GM23338 (cell line): Measurements from ENCODE around the gene LILRA1. TPM values are rescaled to one million over a fixed set of nuclear protein-coding genes. Genes with fewer than 3 reads are reported as not detected.

Source experiments
- ATAC-seq: fragments of 200-7000 bp; cut with Tn5 transposase; 3 replicates; pipeline ENCODE4 v1.9.1; 2020
- DNase-seq: peaks from one replicate; pipeline ENCODE4 v3.0.0-alpha.2; 2015; ENCODE audit warnings: low spot score
- H2AFZ ChIP-seq: fragments of 200-600 bp; sonication (generic); 2 replicates; pipeline ENCODE4 v1.8.0; 2016; ENCODE audit warnings: antibody characterized with exemption, mild to moderate bottlenecking, moderate library complexity
- H3F3A ChIP-seq: fragments of 200-600 bp; sonication (generic); replicated peaks from 2 replicates; pipeline ENCODE4 v1.8.0; 2017; ENCODE audit warnings: antibody characterized with exemption, mixed run types, low read depth
- H3K27ac ChIP-seq: fragments of 200-600 bp; sonication (generic); 2 replicates; pipeline ENCODE4 v1.6.1; 2016; ENCODE audit warnings: low read depth
- H3K27me3 ChIP-seq: fragments of 200-600 bp; sonication (generic); 2 replicates; pipeline ENCODE4 v1.8.0; 2016; ENCODE audit warnings: mild to moderate bottlenecking, mixed run types, moderate library complexity; ENCODE audit not compliant: insufficient read depth
- H3K36me3 ChIP-seq: fragments of 200-600 bp; sonication (generic); 2 replicates; pipeline ENCODE4 v1.8.0; 2016; ENCODE audit warnings: mild to moderate bottlenecking; ENCODE audit not compliant: insufficient read depth
- H3K4me1 ChIP-seq: fragments of 200-600 bp; sonication (generic); 2 replicates; pipeline ENCODE4 v1.8.0; 2016; ENCODE audit warnings: mild to moderate bottlenecking, moderate library complexity; ENCODE audit not compliant: insufficient read depth
- H3K4me2 ChIP-seq: fragments of 200-600 bp; sonication (generic); 2 replicates; pipeline ENCODE4 v1.7.1; 2017; ENCODE audit warnings: mixed run types
- H3K4me3 ChIP-seq: fragments of 200-600 bp; sonication (generic); 2 replicates; pipeline ENCODE4 v1.6.1; 2016; ENCODE audit warnings: mixed run types
- H3K79me2 ChIP-seq: fragments of 200-600 bp; sonication (generic); replicated peaks from 2 replicates; pipeline ENCODE4 v1.8.0; 2017; ENCODE audit warnings: mild to moderate bottlenecking; ENCODE audit not compliant: insufficient read depth
- H3K9me2 ChIP-seq: fragments of 200-600 bp; sonication (generic); 2 replicates; pipeline ENCODE4 v1.8.0; 2017; ENCODE audit not compliant: insufficient read depth
- H4K20me1 ChIP-seq: fragments of 200-600 bp; sonication (generic); replicated peaks from 2 replicates; pipeline ENCODE4 v1.8.0; 2017; ENCODE audit warnings: mild to moderate bottlenecking; ENCODE audit not compliant: insufficient read depth
- H3K27ac Mint-ChIP-seq: 2 replicates; pipeline ENCODE4 v1.8.0; 2020; ENCODE audit warnings: inconsistent platforms, mild to moderate bottlenecking, moderate library complexity, mixed read lengths
- H3K27me3 Mint-ChIP-seq: 3 replicates; pipeline ENCODE4 v1.8.0; 2022; ENCODE audit warnings: low read depth, mild to moderate bottlenecking, moderate library complexity, mixed read lengths, inconsistent platforms; ENCODE audit not compliant: insufficient read depth, poor library complexity
- H3K36me3 Mint-ChIP-seq: 3 replicates; pipeline ENCODE4 v1.8.0; 2021; ENCODE audit warnings: low read depth, mild to moderate bottlenecking, inconsistent platforms, moderate library complexity, mixed read lengths
- H3K4me1 Mint-ChIP-seq: 3 replicates; pipeline ENCODE4 v1.8.0; 2020; ENCODE audit warnings: mild to moderate bottlenecking, inconsistent platforms, mixed read lengths
- H3K4me3 Mint-ChIP-seq: 3 replicates; pipeline ENCODE4 v1.8.0; 2021; ENCODE audit warnings: moderate library complexity, mild to moderate bottlenecking, inconsistent platforms, mixed read lengths
- H3K9me3 Mint-ChIP-seq: 3 replicates; pipeline ENCODE4 v1.8.0; 2020; ENCODE audit warnings: moderate library complexity, mild to moderate bottlenecking, inconsistent platforms, mixed read lengths
- CREB1 ChIP-seq: fragments of 250-450 bp; sonication (Bioruptor Pico); IDR thresholded peaks from 2 replicates; pipeline ENCODE4 v1.5.0; 2020; ENCODE audit warnings: low read depth, mild to moderate bottlenecking, moderate library complexity
- CTCF ChIP-seq, 2 experiments: fragments of 200-600 bp in 1 of 2; sonication (generic) in 1 of 2; conservative IDR thresholded peaks; 2 replicates each; pipeline versions ENCODE4 v1.5.1 to v1.6.1; 2016 to 2017; ENCODE audit warnings: antibody characterized with exemption in 2 of 2, low read depth in 2 of 2, mild to moderate bottlenecking in 2 of 2, moderate library complexity in 1 of 2
- ETS1 ChIP-seq: IDR thresholded peaks from 2 replicates; pipeline ENCODE4 v1.6.1; 2016; ENCODE audit warnings: antibody characterized with exemption
- EZH2 ChIP-seq: fragments of 200-600 bp; sonication (generic); IDR thresholded peaks from one replicate; pipeline ENCODE4 v1.8.0; 2017; ENCODE audit warnings: antibody characterized with exemption, mild to moderate bottlenecking, low read depth; ENCODE audit not compliant: unreplicated experiment
- EZH2phosphoT487 ChIP-seq: fragments of 200-600 bp; sonication (generic); IDR thresholded peaks from one replicate; pipeline ENCODE4 v1.8.1; 2018; ENCODE audit warnings: antibody characterized with exemption; ENCODE audit not compliant: unreplicated experiment
- JUNB ChIP-seq: IDR thresholded peaks from one replicate; pipeline ENCODE4 v1.6.1; 2016; ENCODE audit warnings: antibody characterized with exemption; ENCODE audit not compliant: unreplicated experiment
- NANOG ChIP-seq: IDR thresholded peaks from 2 replicates; pipeline ENCODE4 v1.6.1; 2016; ENCODE audit warnings: antibody characterized with exemption, borderline replicate concordance
- POLR2AphosphoS5 ChIP-seq: IDR thresholded peaks from 2 replicates; pipeline ENCODE4 v1.6.1; 2016; ENCODE audit warnings: antibody characterized with exemption, low read depth
- REST ChIP-seq: IDR thresholded peaks from one replicate; pipeline ENCODE4 v1.6.1; 2018; ENCODE audit warnings: antibody characterized with exemption; ENCODE audit not compliant: unreplicated experiment
- STAT1 ChIP-seq: IDR thresholded peaks from one replicate; pipeline ENCODE4 v1.6.1; 2016; ENCODE audit warnings: antibody characterized with exemption; ENCODE audit not compliant: unreplicated experiment
- ZNF114 ChIP-seq: fragments of 250-450 bp; sonication (Bioruptor Pico); IDR thresholded peaks from 2 replicates; pipeline ENCODE4 v1.5.0; 2020; ENCODE audit warnings: mild to moderate bottlenecking, moderate library complexity
- ZNF331 ChIP-seq: fragments of 250-450 bp; sonication (Bioruptor Pico); IDR thresholded peaks from 2 replicates; pipeline ENCODE4 v1.5.0; 2020; ENCODE audit warnings: low read depth, mild to moderate bottlenecking, moderate library complexity
- ZNF462 ChIP-seq: fragments of 250-450 bp; sonication (Bioruptor Pico); IDR thresholded peaks from 2 replicates; pipeline ENCODE4 v1.5.0; 2020; ENCODE audit warnings: mild to moderate bottlenecking, moderate library complexity
- polyA plus RNA-seq: library from polyadenylated mRNA; unstranded; fragments of >200 nt; fragmentation: Nextera tagmentation; extraction: Ambion mirVana; gene quantifications from 2 replicates; pipeline ENCODE4 v1.2.1, GENCODE V29; 2016
- total RNA-seq: library from RNA; depleted of rRNA; stranded (reverse); fragments of >200 nt; shearing (Covaris generic); gene quantifications from 2 replicates; pipeline ENCODE4 v1.2.3, GENCODE V29; 2014

The LILRA1 gene
- total and polyA plus RNA-seq, 2 experiments from 2014 or later: not detected

GRCh38 chr19:54638683-54639082 is 45.3 kb downstream of the LILRA1 start:
- Histone ChIP-seq H3F3A (no peaks in the 10 kb centered on the region), H3K27me3 (no peaks in the 10 kb centered on the region), H3K27ac (no peak overlapping the region), H3K79me2 (no peaks in the 10 kb centered on the region), H2AFZ (no peak overlapping the region), H3K4me3 (no peak overlapping the region), H3K4me2 (no peak overlapping the region), H4K20me1 (no peaks in the 10 kb centered on the region), H3K9me2 (no peaks in the 10 kb centered on the region), H3K36me3 (0 out of 2 replicates have a peak, but pooled peaks cover 4% of the 10 kb centered on the region), H3K4me1 (no peaks in the 10 kb centered on the region)
- peaks cover 91% of the 10 kb centered on the region for H3K9me3 Mint-ChIP-seq
- H3K4me3 Mint-ChIP-seq: no peak overlapping the region
- no peaks in the 10 kb centered on the region for H3K4me1 Mint-ChIP-seq
- H3K36me3 Mint-ChIP-seq: peaks cover 25% of the 10 kb centered on the region
- H3K27ac Mint-ChIP-seq: no peak overlapping the region
- ATAC-seq: no peak
- peaks cover 3% of the 10 kb centered on the region for H3K27me3 Mint-ChIP-seq
- TF ChIP-seq POLR2AphosphoS5 (no peak), EZH2phosphoT487 (no peak), JUNB (no peak), STAT1 (no peak), ETS1 (no peak), EZH2 (no peak), ZNF462 (CRISPR knock-in tag) (no peak), ZNF114 (CRISPR knock-in tag) (no peak), CREB1 (CRISPR knock-in tag) (no peak), NANOG (no peak), ZNF331 (CRISPR knock-in tag) (no peak), REST (no peak), CTCF (conservative IDR thresholded peaks at IDR 0.05; ENCODE audit: low read depth in 2 of 2) (no peak)
- DNase-seq: no peak
